Measurements from ENCODE around the gene DNMT3A. TPM values are rescaled to one million over a fixed set of nuclear protein-coding genes. Genes with fewer than 3 reads are reported as not detected.

DNMT3A gene
- total and polyA plus RNA-seq, 2 experiments from 2014 or later = 47.2 to 80.4 TPM

- H4K20me1 ChIP-seq (replicated peaks; ENCODE audit: insufficient read depth) = no peaks in the 10 kb centered on the region
- H3K79me2 ChIP-seq (replicated peaks; ENCODE audit: insufficient read depth) = no peaks in the 10 kb centered on the region
- no peaks in the 10 kb centered on the region for H3K36me3 ChIP-seq (ENCODE audit: insufficient read depth)
- Mint-ChIP-seq H3K4me3 (no peak overlapping the region; the same call in 2 of the 3 replicates), H3K27ac (peak overlapping the region; percentile 38; the same call in 1 of the 2 replicates), H3K27me3 (ENCODE audit: insufficient read depth, low read depth, poor library complexity) (peaks cover 22% of the 10 kb centered on the region), H3K4me1 (peaks cover 60% of the 10 kb centered on the region), H3K36me3 (ENCODE audit: low read depth) (no peaks in the 10 kb centered on the region), H3K9me3 (no peaks in the 10 kb centered on the region)
- no peaks in the 10 kb centered on the region for H3K27me3 ChIP-seq (ENCODE audit: insufficient read depth)
- DNase-seq (ENCODE audit: low spot score) (no peak), ATAC-seq (no peak)
- peaks cover 28% of the 10 kb centered on the region for H3F3A ChIP-seq (replicated peaks; ENCODE audit: low read depth)
- no peak overlapping the region for H3K4me2 ChIP-seq
- H2AFZ ChIP-seq = no peak overlapping the region
- peaks cover 69% of the 10 kb centered on the region for H3K4me1 ChIP-seq (ENCODE audit: insufficient read depth)
- no peak overlapping the region for H3K4me3 ChIP-seq
- no peaks in the 10 kb centered on the region for H3K9me2 ChIP-seq (ENCODE audit: insufficient read depth)
- H3K27ac ChIP-seq (ENCODE audit: low read depth) = no peak overlapping the region
- TF ChIP-seq CTCF (conservative IDR thresholded peaks at IDR 0.05; ENCODE audit: low read depth in 2 of 2) (no peak), ZNF462 (CRISPR knock-in tag; IDR thresholded peaks at IDR 0.05) (no peak), ZNF114 (CRISPR knock-in tag; IDR thresholded peaks at IDR 0.05) (no peak), ZNF331 (CRISPR knock-in tag; IDR thresholded peaks at IDR 0.05; ENCODE audit: low read depth) (no peak), EZH2 (IDR thresholded peaks at IDR 0.05; ENCODE audit: low read depth, unreplicated experiment) (no peak), JUNB (IDR thresholded peaks at IDR 0.05; ENCODE audit: unreplicated experiment) (no peak)
Measured at GRCh38 chr2:25262288-25262687, 79.4 kb downstream of the DNMT3A start.

Data from GM23338 (cell line).